ENCODE measurements around the gene ALDH16A1.

The ALDH16A1 gene

GRCh38 chr19:49423071-49423984 is 29.7 kb upstream of the ALDH16A1 start, which contains the start of gene PTH2:
Gene PTH2, minus strand, starts transcription at chr19:49423441. Its CDS starts 102 bp downstream, at chr19:49423339.
- H3K27ac ChIP-seq (ENCODE audit: insufficient read depth, low read depth, low read length, poor library complexity, severe bottlenecking) = no peak within 1 kb of the TSS
- no peaks in the 10 kb centered on the region for H3K9me3 ChIP-seq (ENCODE audit: control insufficient read depth, low read length)
- peaks cover 30% of the 10 kb centered on the region for H3K4me1 ChIP-seq (ENCODE audit: control insufficient read depth, insufficient read depth, low read length)
- no peaks in the 10 kb centered on the region for H3K36me3 ChIP-seq (ENCODE audit: control insufficient read depth, insufficient read depth, low read length)
- H3K4me3 ChIP-seq (ENCODE audit: insufficient read depth, low read depth, low read length) = peak within 1 kb of the TSS; percentile 24
- WGBS, 2 experiments = 11 to 12% methylated on average over 42 of the region's 42 CpGs
- H3K27me3 ChIP-seq (ENCODE audit: control insufficient read depth, insufficient read depth, low read length, poor library complexity, severe bottlenecking) = peaks cover 84% of the 10 kb centered on the region

- Histone ChIP-seq H3K4me3 (ENCODE audit: insufficient read depth, low read depth, low read length) (no peak overlapping the region), H3K36me3 (ENCODE audit: control insufficient read depth, insufficient read depth, low read length) (no peaks in the 10 kb centered on the region), H3K27ac (ENCODE audit: insufficient read depth, low read depth, low read length, poor library complexity, severe bottlenecking) (no peak overlapping the region), H3K4me1 (ENCODE audit: control insufficient read depth, insufficient read depth, low read length) (peaks cover 33% of the 10 kb centered on the region), H3K27me3 (ENCODE audit: control insufficient read depth, insufficient read depth, low read length, poor library complexity, severe bottlenecking) (peaks cover 88% of the 10 kb centered on the region), H3K9me3 (ENCODE audit: control insufficient read depth, low read length) (no peaks in the 10 kb centered on the region)
- 11 to 15% methylated on average over 3 of the region's 3 CpGs for WGBS, 2 experiments
These were observed 29.1 kb upstream of the ALDH16A1 start for GRCh38 chr19:49423985-49424303.

GRCh38 chr19:49425178-49425577 is 27.8 kb upstream of the ALDH16A1 start, which contains the start of gene GFY:
Gene GFY, plus strand, starts transcription at chr19:49425388. Its CDS starts 1,043 bp downstream, at chr19:49426431.
- Histone ChIP-seq H3K4me3 (ENCODE audit: insufficient read depth, low read depth, low read length) (no peak within 1 kb of the TSS), H3K4me1 (ENCODE audit: control insufficient read depth, insufficient read depth, low read length) (peaks cover 33% of the 10 kb centered on the region), H3K27ac (ENCODE audit: insufficient read depth, low read depth, low read length, poor library complexity, severe bottlenecking) (no peak within 1 kb of the TSS), H3K9me3 (ENCODE audit: control insufficient read depth, low read length) (no peaks in the 10 kb centered on the region), H3K36me3 (ENCODE audit: control insufficient read depth, insufficient read depth, low read length) (no peaks in the 10 kb centered on the region), H3K27me3 (ENCODE audit: control insufficient read depth, insufficient read depth, low read length, poor library complexity, severe bottlenecking) (peaks cover 99% of the 10 kb centered on the region)
- 43 to 49% methylated on average over 7 of the region's 7 CpGs for whole genome bisulfite sequencing, 2 experiments

- no peaks in the 10 kb centered on the region for H3K36me3 ChIP-seq (ENCODE audit: control insufficient read depth, insufficient read depth, low read length)
- H3K27ac ChIP-seq (ENCODE audit: insufficient read depth, low read depth, low read length, poor library complexity, severe bottlenecking) = no peak overlapping the region
- H3K27me3 ChIP-seq (ENCODE audit: control insufficient read depth, insufficient read depth, low read length, poor library complexity, severe bottlenecking) = peaks cover 99% of the 10 kb centered on the region
- H3K4me1 ChIP-seq (ENCODE audit: control insufficient read depth, insufficient read depth, low read length) = peaks cover 36% of the 10 kb centered on the region
- WGBS, 2 experiments = 5 to 8% methylated on average over 30 of the region's 30 CpGs
- no peak overlapping the region for H3K4me3 ChIP-seq (ENCODE audit: insufficient read depth, low read depth, low read length)
- no peaks in the 10 kb centered on the region for H3K9me3 ChIP-seq (ENCODE audit: control insufficient read depth, low read length)
These were observed 27.0 kb upstream of the ALDH16A1 start for GRCh38 chr19:49425922-49426592.

GRCh38 chr19:49427339-49427738 is 25.7 kb upstream of the ALDH16A1 start:
- no peaks in the 10 kb centered on the region for H3K9me3 ChIP-seq (ENCODE audit: control insufficient read depth, low read length)
- 66 to 72% methylated on average over 12 of the region's 12 CpGs for WGBS, 2 experiments
- no peak overlapping the region for H3K4me3 ChIP-seq (ENCODE audit: insufficient read depth, low read depth, low read length)
- peaks cover 38% of the 10 kb centered on the region for H3K4me1 ChIP-seq (ENCODE audit: control insufficient read depth, insufficient read depth, low read length)
- no peak overlapping the region for H3K27ac ChIP-seq (ENCODE audit: insufficient read depth, low read depth, low read length, poor library complexity, severe bottlenecking)
- peaks cover 99% of the 10 kb centered on the region for H3K27me3 ChIP-seq (ENCODE audit: control insufficient read depth, insufficient read depth, low read length, poor library complexity, severe bottlenecking)
- H3K36me3 ChIP-seq (ENCODE audit: control insufficient read depth, insufficient read depth, low read length) = no peaks in the 10 kb centered on the region

GRCh38 chr19:49427855-49428546 is 25.0 kb upstream of the ALDH16A1 start:
- peak overlapping the region; percentile 42 for H3K4me3 ChIP-seq (ENCODE audit: insufficient read depth, low read depth, low read length)
- H3K4me1 ChIP-seq (ENCODE audit: control insufficient read depth, insufficient read depth, low read length) = peaks cover 32% of the 10 kb centered on the region
- H3K27ac ChIP-seq (ENCODE audit: insufficient read depth, low read depth, low read length, poor library complexity, severe bottlenecking) = no peak overlapping the region
- H3K9me3 ChIP-seq (ENCODE audit: control insufficient read depth, low read length) = no peaks in the 10 kb centered on the region
- no peaks in the 10 kb centered on the region for H3K36me3 ChIP-seq (ENCODE audit: control insufficient read depth, insufficient read depth, low read length)
- WGBS, 2 experiments = 1% methylated on average over 45 of the region's 45 CpGs
- H3K27me3 ChIP-seq (ENCODE audit: control insufficient read depth, insufficient read depth, low read length, poor library complexity, severe bottlenecking) = peaks cover 99% of the 10 kb centered on the region

GRCh38 chr19:49428547-49429451 is 24.2 kb upstream of the ALDH16A1 start:
- Histone ChIP-seq H3K27ac (ENCODE audit: insufficient read depth, low read depth, low read length, poor library complexity, severe bottlenecking) (no peak overlapping the region), H3K36me3 (ENCODE audit: control insufficient read depth, insufficient read depth, low read length) (no peaks in the 10 kb centered on the region), H3K27me3 (ENCODE audit: control insufficient read depth, insufficient read depth, low read length, poor library complexity, severe bottlenecking) (peaks cover 99% of the 10 kb centered on the region), H3K9me3 (ENCODE audit: control insufficient read depth, low read length) (no peaks in the 10 kb centered on the region), H3K4me3 (ENCODE audit: insufficient read depth, low read depth, low read length) (peak overlapping the region; percentile 42), H3K4me1 (ENCODE audit: control insufficient read depth, insufficient read depth, low read length) (peaks cover 24% of the 10 kb centered on the region)
- 12 to 19% methylated on average over 29 of the region's 29 CpGs for WGBS, 2 experiments

GRCh38 chr19:49430172-49430677 is 22.8 kb upstream of the ALDH16A1 start:
- Histone ChIP-seq H3K4me1 (ENCODE audit: control insufficient read depth, insufficient read depth, low read length) (peaks cover 21% of the 10 kb centered on the region), H3K4me3 (ENCODE audit: insufficient read depth, low read depth, low read length) (no peak overlapping the region), H3K27ac (ENCODE audit: insufficient read depth, low read depth, low read length, poor library complexity, severe bottlenecking) (no peak overlapping the region), H3K9me3 (ENCODE audit: control insufficient read depth, low read length) (no peaks in the 10 kb centered on the region), H3K27me3 (ENCODE audit: control insufficient read depth, insufficient read depth, low read length, poor library complexity, severe bottlenecking) (peaks cover 96% of the 10 kb centered on the region), H3K36me3 (ENCODE audit: control insufficient read depth, insufficient read depth, low read length) (no peaks in the 10 kb centered on the region)
- WGBS, 2 experiments = 83 to 84% methylated on average over 9 of the region's 9 CpGs

- Histone ChIP-seq H3K4me1 (ENCODE audit: control insufficient read depth, insufficient read depth, low read length) (peaks cover 17% of the 10 kb centered on the region), H3K9me3 (ENCODE audit: control insufficient read depth, low read length) (no peaks in the 10 kb centered on the region), H3K27ac (ENCODE audit: insufficient read depth, low read depth, low read length, poor library complexity, severe bottlenecking) (no peak overlapping the region), H3K36me3 (ENCODE audit: control insufficient read depth, insufficient read depth, low read length) (no peaks in the 10 kb centered on the region), H3K4me3 (ENCODE audit: insufficient read depth, low read depth, low read length) (no peak overlapping the region), H3K27me3 (ENCODE audit: control insufficient read depth, insufficient read depth, low read length, poor library complexity, severe bottlenecking) (peaks cover 96% of the 10 kb centered on the region)
- WGBS, 2 experiments = 75 to 80% methylated on average over 28 of the region's 28 CpGs
These were observed 22.2 kb upstream of the ALDH16A1 start for GRCh38 chr19:49430678-49431329.
